Endothelial cell of umbilical vein (primary cell): ENCODE results near the gene GLUL.

Experiments used
- EZH2 ChIP-seq: IDR thresholded peaks from 2 replicates; pipeline ENCODE4 v1.6.1; 2012; ENCODE audit warnings: borderline replicate concordance, low read depth, mild to moderate bottlenecking, moderate library complexity, low read length, inconsistent platforms; ENCODE audit not compliant: severe bottlenecking
- MYC ChIP-seq: IDR thresholded peaks from one replicate; pipeline ENCODE4 v1.6.1; 2011; ENCODE audit warnings: mild to moderate bottlenecking, low read depth, low read length
- POLR2A ChIP-seq: IDR thresholded peaks from 2 replicates; pipeline ENCODE4 v1.6.1; 2012; ENCODE audit warnings: low read depth, mild to moderate bottlenecking, control low read depth, low read length
- POLR2AphosphoS5 ChIP-seq: IDR thresholded peaks from 2 replicates; pipeline ENCODE4 v1.6.1; 2012; ENCODE audit warnings: low read depth, mild to moderate bottlenecking, control low read depth, low read length, moderate library complexity; ENCODE audit not compliant: insufficient read depth
- TF ChIP-seq, protein P1 (sequence below), 2 donors: IDR thresholded peaks; 1 replicate in 1 of 2; 2 replicates in 1 of 2; pipeline ENCODE4 v1.5.1; 2011; ENCODE audit warnings: low read length in 2 of 2, mild to moderate bottlenecking in 2 of 2, moderate library complexity in 2 of 2, control low read depth in 1 of 2, inconsistent platforms in 1 of 2, low read depth in 1 of 2; ENCODE audit not compliant: insufficient read depth in 1 of 2; ENCODE audit errors: extremely low read depth in 1 of 2
- TF ChIP-seq, protein P2 (sequence below): IDR thresholded peaks from 2 replicates; pipeline ENCODE4 v1.6.1; 2011; ENCODE audit not compliant: insufficient read depth, insufficient read length

GRCh38 chr1:182413486-182413885, 21.9 kb upstream of the GLUL start:
- TF ChIP-seq, protein P1, sequence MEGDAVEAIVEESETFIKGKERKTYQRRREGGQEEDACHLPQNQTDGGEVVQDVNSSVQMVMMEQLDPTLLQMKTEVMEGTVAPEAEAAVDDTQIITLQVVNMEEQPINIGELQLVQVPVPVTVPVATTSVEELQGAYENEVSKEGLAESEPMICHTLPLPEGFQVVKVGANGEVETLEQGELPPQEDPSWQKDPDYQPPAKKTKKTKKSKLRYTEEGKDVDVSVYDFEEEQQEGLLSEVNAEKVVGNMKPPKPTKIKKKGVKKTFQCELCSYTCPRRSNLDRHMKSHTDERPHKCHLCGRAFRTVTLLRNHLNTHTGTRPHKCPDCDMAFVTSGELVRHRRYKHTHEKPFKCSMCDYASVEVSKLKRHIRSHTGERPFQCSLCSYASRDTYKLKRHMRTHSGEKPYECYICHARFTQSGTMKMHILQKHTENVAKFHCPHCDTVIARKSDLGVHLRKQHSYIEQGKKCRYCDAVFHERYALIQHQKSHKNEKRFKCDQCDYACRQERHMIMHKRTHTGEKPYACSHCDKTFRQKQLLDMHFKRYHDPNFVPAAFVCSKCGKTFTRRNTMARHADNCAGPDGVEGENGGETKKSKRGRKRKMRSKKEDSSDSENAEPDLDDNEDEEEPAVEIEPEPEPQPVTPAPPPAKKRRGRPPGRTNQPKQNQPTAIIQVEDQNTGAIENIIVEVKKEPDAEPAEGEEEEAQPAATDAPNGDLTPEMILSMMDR (IDR thresholded peaks at IDR 0.05; ENCODE audit: extremely low read depth in 1 of 2, insufficient read depth in 1 of 2, low read depth in 1 of 2, low read length in 2 of 2), result no peak
- TF ChIP-seq EZH2, result no peak
- no peak for TF ChIP-seq POLR2A
- no peak for TF ChIP-seq POLR2AphosphoS5
- no peak for TF ChIP-seq MYC
- TF ChIP-seq, protein P2, sequence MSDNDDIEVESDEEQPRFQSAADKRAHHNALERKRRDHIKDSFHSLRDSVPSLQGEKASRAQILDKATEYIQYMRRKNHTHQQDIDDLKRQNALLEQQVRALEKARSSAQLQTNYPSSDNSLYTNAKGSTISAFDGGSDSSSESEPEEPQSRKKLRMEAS, result no peak
